HepG2 (cell line): ENCODE measurements around the gene DTWD2. TPM values are rescaled to one million over a fixed set of nuclear protein-coding genes. Genes with fewer than 3 reads are reported as not detected.

Source experiments
- AGO1 ChIP-seq: fragments of 200-400 bp; formaldehyde crosslinking; IDR thresholded peaks from 2 replicates; pipeline ENCODE4 v1.6.1; 2017; ENCODE audit warnings: mild to moderate bottlenecking, low read depth, low read length, moderate library complexity; ENCODE audit not compliant: poor library complexity, severe bottlenecking
- CHD2 ChIP-seq: IDR thresholded peaks from 2 replicates; pipeline ENCODE4 v1.6.1; 2011; ENCODE audit warnings: low read depth, low read length, improper control_type of control experiment
- GABPA ChIP-seq, 2 experiments: IDR thresholded peaks; 2 replicates each; pipeline ENCODE4 v1.6.1; 2011 to 2016; ENCODE audit warnings: low read depth in 2 of 2, low read length in 1 of 2, missing biosample characterization in 1 of 2, missing genetic modification characterization in 1 of 2
- GATAD1 ChIP-seq: IDR thresholded peaks from 2 replicates; pipeline ENCODE4 v1.6.1; 2016; ENCODE audit warnings: missing genetic modification reagents, missing compliant biosample characterization
- HNF4A ChIP-seq: sonication (generic); formaldehyde crosslinking; IDR thresholded peaks from 2 replicates; pipeline ENCODE4 v1.4.0; 2020; ENCODE audit warnings: missing genetic modification reagents
- KMT2B ChIP-seq: IDR thresholded peaks from 2 replicates; pipeline ENCODE4 v1.6.1; 2016; ENCODE audit warnings: missing genetic modification reagents, missing compliant biosample characterization
- MXD3 ChIP-seq: IDR thresholded peaks from 2 replicates; pipeline ENCODE4 v1.6.1; 2016; ENCODE audit warnings: mild to moderate bottlenecking, missing biosample characterization, missing genetic modification reagents
- NR2F2 ChIP-seq: IDR thresholded peaks from 2 replicates; pipeline ENCODE4 v1.6.1; 2012; ENCODE audit warnings: low read depth, inconsistent platforms, borderline replicate concordance
- PAX8 ChIP-seq: sonication (generic); formaldehyde crosslinking; IDR thresholded peaks from 2 replicates; pipeline ENCODE4 v1.8.0; 2022; ENCODE audit warnings: mild to moderate bottlenecking, missing genetic modification reagents, borderline replicate concordance
- PTBP1 ChIP-seq: fragments of 200-400 bp; formaldehyde crosslinking; IDR thresholded peaks from 2 replicates; pipeline ENCODE4 v1.6.1; 2018; ENCODE audit warnings: low read length, low read depth; ENCODE audit not compliant: poor library complexity, severe bottlenecking
- SMARCE1 ChIP-seq: fragments of 450-650 bp; IDR thresholded peaks from 2 replicates; pipeline ENCODE4 v1.6.1; 2017; ENCODE audit warnings: borderline replicate concordance
- THYN1 ChIP-seq: sonication (generic); formaldehyde crosslinking; IDR thresholded peaks from 2 replicates; pipeline ENCODE4 v1.8.1; 2023; ENCODE audit warnings: low read depth, mild to moderate bottlenecking, moderate library complexity, missing genetic modification reagents, borderline replicate concordance
- YEATS4 ChIP-seq: sonication (generic); formaldehyde crosslinking; IDR thresholded peaks from 2 replicates; pipeline ENCODE4 v1.4.0; 2020; ENCODE audit warnings: missing genetic modification reagents, borderline replicate concordance
- ZNF20 ChIP-seq: sonication (generic); formaldehyde crosslinking; IDR thresholded peaks from 2 replicates; pipeline ENCODE4 v1.4.0; 2020; ENCODE audit warnings: mild to moderate bottlenecking, moderate library complexity, missing genetic modification reagents
- ZNF296 ChIP-seq: sonication (generic); formaldehyde crosslinking; conservative IDR thresholded peaks from 2 replicates; pipeline ENCODE4 v1.5.0; 2020; ENCODE audit warnings: mild to moderate bottlenecking, missing genetic modification reagents
- ZNF577 ChIP-seq: sonication (generic); formaldehyde crosslinking; IDR thresholded peaks from 2 replicates; pipeline ENCODE4 v1.4.0; 2020; ENCODE audit warnings: mild to moderate bottlenecking, low read depth, missing genetic modification reagents, borderline replicate concordance
- ZNF652 ChIP-seq: IDR thresholded peaks from 2 replicates; pipeline ENCODE4 v1.6.1; 2016; ENCODE audit warnings: low read depth, borderline replicate concordance
- ZNF674 ChIP-seq: sonication (generic); formaldehyde crosslinking; IDR thresholded peaks from 2 replicates; pipeline ENCODE4 v1.5.0; 2020; ENCODE audit warnings: low read depth, mild to moderate bottlenecking, missing genetic modification reagents
- ZNF83 ChIP-seq: sonication (generic); formaldehyde crosslinking; IDR thresholded peaks from 2 replicates; pipeline ENCODE4 v1.4.0; 2020; ENCODE audit warnings: missing genetic modification reagents, mild to moderate bottlenecking, borderline replicate concordance
- ZSCAN29 ChIP-seq: sonication (generic); formaldehyde crosslinking; conservative IDR thresholded peaks from 2 replicates; pipeline ENCODE4 v1.4.0; 2020; ENCODE audit warnings: mild to moderate bottlenecking, missing genetic modification reagents
- polyA plus RNA-seq, 8 experiments: library from polyadenylated mRNA; depleted of rRNA in 3 of 8; stranded (reverse) in 7 of 8; unstranded in 1 of 8; fragments of >200 nt; fragmentation: Illumina TruSeq in 4 of 8; extraction: Trizol in 4 of 8; gene quantifications; 2 replicates each; pipeline versions ENCODE4 v1.2.1 to v1.2.3, GENCODE V29; 2011 to 2016; ENCODE audit warnings: low read depth in 4 of 8, missing spikeins in 1 of 8, mixed read lengths in 1 of 8; ENCODE audit not compliant: insufficient read depth in 1 of 8
- total RNA-seq, 5 experiments: library from RNA; depleted of rRNA; stranded (reverse); fragments of >200 nt; fragmentation: Illumina TruSeq; extraction: Trizol; gene quantifications; 2 replicates each; pipeline ENCODE4 v1.2.3, GENCODE V29; 2016; ENCODE audit warnings: low read depth in 1 of 5
- TF ChIP-seq, protein P1 (sequence below): sonication (generic); formaldehyde crosslinking; conservative IDR thresholded peaks from 2 replicates; pipeline ENCODE4 v1.4.0; 2020; ENCODE audit warnings: missing genetic modification reagents
- TF ChIP-seq, protein P2 (sequence below): sonication (generic); formaldehyde crosslinking; IDR thresholded peaks from 2 replicates; pipeline ENCODE4 v1.4.0; 2020; ENCODE audit warnings: missing genetic modification reagents, mild to moderate bottlenecking, borderline replicate concordance
- TF ChIP-seq, protein P3 (sequence below): sonication (generic); formaldehyde crosslinking; IDR thresholded peaks from 2 replicates; pipeline ENCODE4 v1.8.0; 2022; ENCODE audit warnings: mild to moderate bottlenecking, missing genetic modification reagents; ENCODE audit not compliant: insufficient replicate concordance

DTWD2 gene
- total and polyA plus RNA-seq, 2 of the 13 experiments (the other 11 are each of a cell fraction or from before 2014, with no cell fraction given), result 1.6 to 6.0 TPM

DNA sequence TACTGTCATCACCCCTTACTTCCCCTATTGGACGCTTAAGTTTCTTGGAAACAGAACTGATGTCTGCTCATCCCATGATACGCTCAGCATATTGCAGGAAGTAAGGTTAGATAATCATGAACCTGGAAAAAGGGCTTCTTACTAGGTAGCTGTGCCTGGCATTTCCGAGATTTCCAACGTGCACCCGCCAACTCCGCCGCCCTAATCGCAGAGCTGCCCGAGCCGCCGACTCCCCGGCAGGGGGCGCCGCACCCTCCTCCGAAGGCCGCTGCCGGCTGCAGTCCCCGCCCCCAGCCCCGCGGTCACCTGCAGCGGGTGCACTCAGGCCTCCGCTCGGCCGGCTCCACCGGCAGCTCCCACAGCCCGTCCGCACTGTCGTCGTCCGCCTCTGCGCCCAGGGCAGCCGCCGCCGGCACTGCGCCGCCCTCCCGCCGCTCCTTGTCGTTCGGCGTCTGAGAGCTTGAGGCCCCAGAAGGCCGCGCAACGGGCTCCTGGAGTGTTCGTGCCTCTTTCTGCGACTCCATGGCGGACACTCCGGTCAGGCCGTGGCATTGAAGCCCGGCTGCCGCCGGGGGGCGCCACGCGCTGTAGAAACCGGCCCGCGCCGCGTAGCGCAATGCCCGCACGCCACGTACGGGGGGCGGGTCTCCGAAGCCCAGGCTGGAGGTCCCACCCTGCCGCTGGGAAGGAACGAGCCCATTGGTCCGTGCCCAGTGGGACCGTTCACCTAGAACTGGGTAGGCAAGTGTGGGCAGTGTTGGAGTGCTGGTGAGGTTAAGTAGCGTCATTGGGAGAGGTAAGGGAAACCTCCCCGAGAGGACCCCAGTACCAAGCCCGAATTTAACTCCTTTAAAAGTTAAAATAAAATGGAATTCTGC lies at the start of gene DTWD2 (continued):
- TF ChIP-seq GATAD1 (CRISPR knock-in tag), result peak; percentile 67; the same call in 1 of the 2 replicates
- no peak for TF ChIP-seq THYN1 (CRISPR knock-in tag)
- TF ChIP-seq NR2F2, result no peak; the same call in 1 of the 2 replicates
- peak; percentile 98 for TF ChIP-seq YEATS4
- TF ChIP-seq, protein P1, sequence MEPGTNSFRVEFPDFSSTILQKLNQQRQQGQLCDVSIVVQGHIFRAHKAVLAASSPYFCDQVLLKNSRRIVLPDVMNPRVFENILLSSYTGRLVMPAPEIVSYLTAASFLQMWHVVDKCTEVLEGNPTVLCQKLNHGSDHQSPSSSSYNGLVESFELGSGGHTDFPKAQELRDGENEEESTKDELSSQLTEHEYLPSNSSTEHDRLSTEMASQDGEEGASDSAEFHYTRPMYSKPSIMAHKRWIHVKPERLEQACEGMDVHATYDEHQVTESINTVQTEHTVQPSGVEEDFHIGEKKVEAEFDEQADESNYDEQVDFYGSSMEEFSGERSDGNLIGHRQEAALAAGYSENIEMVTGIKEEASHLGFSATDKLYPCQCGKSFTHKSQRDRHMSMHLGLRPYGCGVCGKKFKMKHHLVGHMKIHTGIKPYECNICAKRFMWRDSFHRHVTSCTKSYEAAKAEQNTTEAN, result no peak; the same call in 1 of the 2 replicates
- TF ChIP-seq KMT2B, result peak; percentile 87
- TF ChIP-seq ZNF20 (CRISPR knock-in tag), result no peak
- TF ChIP-seq ZNF674 (CRISPR knock-in tag), result no peak
- TF ChIP-seq SMARCE1, result no peak
- TF ChIP-seq, protein P2, sequence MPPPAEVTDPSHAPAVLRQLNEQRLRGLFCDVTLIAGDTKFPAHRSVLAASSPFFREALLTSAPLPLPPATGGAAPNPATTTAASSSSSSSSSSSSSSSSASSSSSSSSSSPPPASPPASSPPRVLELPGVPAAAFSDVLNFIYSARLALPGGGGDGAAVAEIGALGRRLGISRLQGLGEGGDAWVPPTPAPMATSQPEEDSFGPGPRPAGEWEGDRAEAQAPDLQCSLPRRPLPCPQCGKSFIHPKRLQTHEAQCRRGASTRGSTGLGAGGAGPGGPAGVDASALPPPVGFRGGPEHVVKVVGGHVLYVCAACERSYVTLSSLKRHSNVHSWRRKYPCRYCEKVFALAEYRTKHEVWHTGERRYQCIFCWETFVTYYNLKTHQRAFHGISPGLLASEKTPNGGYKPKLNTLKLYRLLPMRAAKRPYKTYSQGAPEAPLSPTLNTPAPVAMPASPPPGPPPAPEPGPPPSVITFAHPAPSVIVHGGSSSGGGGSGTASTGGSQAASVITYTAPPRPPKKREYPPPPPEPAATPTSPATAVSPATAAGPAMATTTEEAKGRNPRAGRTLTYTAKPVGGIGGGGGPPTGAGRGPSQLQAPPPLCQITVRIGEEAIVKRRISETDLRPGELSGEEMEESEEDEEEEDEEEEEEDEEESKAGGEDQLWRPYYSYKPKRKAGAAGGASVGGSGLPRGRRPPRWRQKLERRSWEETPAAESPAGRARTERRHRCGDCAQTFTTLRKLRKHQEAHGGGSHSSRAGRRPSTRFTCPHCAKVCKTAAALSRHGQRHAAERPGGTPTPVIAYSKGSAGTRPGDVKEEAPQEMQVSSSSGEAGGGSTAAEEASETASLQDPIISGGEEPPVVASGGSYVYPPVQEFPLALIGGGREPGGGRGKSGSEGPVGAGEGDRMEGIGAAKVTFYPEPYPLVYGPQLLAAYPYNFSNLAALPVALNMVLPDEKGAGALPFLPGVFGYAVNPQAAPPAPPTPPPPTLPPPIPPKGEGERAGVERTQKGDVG (CRISPR knock-in tag), result no peak
- peak; percentile 90 for TF ChIP-seq MXD3 (CRISPR knock-in tag)
- no peak for TF ChIP-seq PTBP1
- TF ChIP-seq ZNF296, result no peak
- TF ChIP-seq GABPA (IDR thresholded peaks at IDR 0.05; ENCODE audit: low read depth, low read length), result no peak
- no peak for TF ChIP-seq GABPA (CRISPR knock-in tag; IDR thresholded peaks at IDR 0.05; ENCODE audit: low read depth)
- TF ChIP-seq ZNF652 (CRISPR knock-in tag), result no peak
- TF ChIP-seq ZNF83, result 0 out of 2 replicates have a peak, but pooled peaks have one; percentile 84
- TF ChIP-seq, protein P3, sequence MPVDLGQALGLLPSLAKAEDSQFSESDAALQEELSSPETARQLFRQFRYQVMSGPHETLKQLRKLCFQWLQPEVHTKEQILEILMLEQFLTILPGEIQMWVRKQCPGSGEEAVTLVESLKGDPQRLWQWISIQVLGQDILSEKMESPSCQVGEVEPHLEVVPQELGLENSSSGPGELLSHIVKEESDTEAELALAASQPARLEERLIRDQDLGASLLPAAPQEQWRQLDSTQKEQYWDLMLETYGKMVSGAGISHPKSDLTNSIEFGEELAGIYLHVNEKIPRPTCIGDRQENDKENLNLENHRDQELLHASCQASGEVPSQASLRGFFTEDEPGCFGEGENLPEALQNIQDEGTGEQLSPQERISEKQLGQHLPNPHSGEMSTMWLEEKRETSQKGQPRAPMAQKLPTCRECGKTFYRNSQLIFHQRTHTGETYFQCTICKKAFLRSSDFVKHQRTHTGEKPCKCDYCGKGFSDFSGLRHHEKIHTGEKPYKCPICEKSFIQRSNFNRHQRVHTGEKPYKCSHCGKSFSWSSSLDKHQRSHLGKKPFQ (CRISPR knock-in tag), result peak; percentile 44
- TF ChIP-seq CHD2, result no peak
- peak; percentile 39 for TF ChIP-seq AGO1
- TF ChIP-seq ZSCAN29 (CRISPR knock-in tag), result no peak
- no peak for TF ChIP-seq ZNF577 (CRISPR knock-in tag)
- TF ChIP-seq PAX8 (CRISPR knock-in tag), result no peak
- TF ChIP-seq HNF4A (CRISPR knock-in tag), result no peak
